ENCODE measurements around the gene PDE6G. TPM values are rescaled to one million over a fixed set of nuclear protein-coding genes. Genes with fewer than 3 reads are reported as not detected.
A peak's percentile ranks its signal among the peaks of the same experiment; 100 is the strongest.

Gene PDE6G
- total and polyA plus RNA-seq, 2 of the 13 experiments (the other 11 are each of a cell fraction or from before 2014, with no cell fraction given), result 1.4 to 6.7 TPM

GRCh38 chr17:81666092-81666341, 9.7 kb upstream of the PDE6G start (continued):
- 0 out of 2 replicates have a peak, but pooled peaks have one; percentile 17 for TF ChIP-seq CAMTA2 (CRISPR knock-in tag; IDR thresholded peaks at IDR 0.05; ENCODE audit: borderline replicate concordance)
- TF ChIP-seq ZBTB7A (CRISPR knock-in tag; IDR thresholded peaks at IDR 0.05), result no peak
- peak; percentile 2; the same call in 1 of the 2 replicates for TF ChIP-seq ZNF691 (CRISPR knock-in tag; IDR thresholded peaks at IDR 0.05; ENCODE audit: borderline replicate concordance, low read depth)
- TF ChIP-seq ZNF670 (CRISPR knock-in tag; IDR thresholded peaks at IDR 0.05; ENCODE audit: borderline replicate concordance), result no peak
- 0 out of 2 replicates have a peak, but pooled peaks have one; percentile 8 for TF ChIP-seq PRDM10 (CRISPR knock-in tag; IDR thresholded peaks at IDR 0.05; ENCODE audit: low read depth)
- TF ChIP-seq ZFP62 (CRISPR knock-in tag; IDR thresholded peaks at IDR 0.05), result no peak
- no peak; the same call in none of the 2 replicates for TF ChIP-seq ZNF430 (CRISPR knock-in tag; IDR thresholded peaks at IDR 0.05)
- TF ChIP-seq ZNF746 (CRISPR knock-in tag; IDR thresholded peaks at IDR 0.05), result 0 out of 2 replicates have a peak, but pooled peaks have one; percentile 16
- TF ChIP-seq ZNF75D (CRISPR knock-in tag; IDR thresholded peaks at IDR 0.05; ENCODE audit: borderline replicate concordance), result 0 out of 2 replicates have a peak, but pooled peaks have one; percentile 16
- peak; percentile 41; the same call in 1 of the 2 replicates for TF ChIP-seq ZNF30 (CRISPR knock-in tag; IDR thresholded peaks at IDR 0.05)
- TF ChIP-seq PLRG1 (conservative IDR thresholded peaks at IDR 0.05), result no peak
- TF ChIP-seq NAIF1 (CRISPR knock-in tag; IDR thresholded peaks at IDR 0.05; ENCODE audit: borderline replicate concordance), result peak; percentile 67; the same call in 1 of the 2 replicates
- TF ChIP-seq ZNF780A (CRISPR knock-in tag; IDR thresholded peaks at IDR 0.05), result no peak
- peak; percentile 70; the same call in 1 of the 2 replicates for TF ChIP-seq WIZ (CRISPR knock-in tag; IDR thresholded peaks at IDR 0.05)
- no peak for TF ChIP-seq SAFB2 (CRISPR knock-in tag; IDR thresholded peaks at IDR 0.05; ENCODE audit: borderline replicate concordance, low read depth)
- no peak for TF ChIP-seq ZBTB34 (CRISPR knock-in tag; IDR thresholded peaks at IDR 0.05)
- TF ChIP-seq GABPB1 (CRISPR knock-in tag; IDR thresholded peaks at IDR 0.05), result no peak
- TF ChIP-seq DR1 (CRISPR knock-in tag; IDR thresholded peaks at IDR 0.05), result no peak
- TF ChIP-seq, protein P1, sequence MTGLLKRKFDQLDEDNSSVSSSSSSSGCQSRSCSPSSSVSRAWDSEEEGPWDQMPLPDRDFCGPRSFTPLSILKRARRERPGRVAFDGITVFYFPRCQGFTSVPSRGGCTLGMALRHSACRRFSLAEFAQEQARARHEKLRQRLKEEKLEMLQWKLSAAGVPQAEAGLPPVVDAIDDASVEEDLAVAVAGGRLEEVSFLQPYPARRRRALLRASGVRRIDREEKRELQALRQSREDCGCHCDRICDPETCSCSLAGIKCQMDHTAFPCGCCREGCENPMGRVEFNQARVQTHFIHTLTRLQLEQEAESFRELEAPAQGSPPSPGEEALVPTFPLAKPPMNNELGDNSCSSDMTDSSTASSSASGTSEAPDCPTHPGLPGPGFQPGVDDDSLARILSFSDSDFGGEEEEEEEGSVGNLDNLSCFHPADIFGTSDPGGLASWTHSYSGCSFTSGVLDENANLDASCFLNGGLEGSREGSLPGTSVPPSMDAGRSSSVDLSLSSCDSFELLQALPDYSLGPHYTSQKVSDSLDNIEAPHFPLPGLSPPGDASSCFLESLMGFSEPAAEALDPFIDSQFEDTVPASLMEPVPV (CRISPR knock-in tag; IDR thresholded peaks at IDR 0.05), result no peak
- no peak for TF ChIP-seq ZSCAN22 (CRISPR knock-in tag; IDR thresholded peaks at IDR 0.05)
- 0 out of 2 replicates have a peak, but pooled peaks have one; percentile 75 for TF ChIP-seq ZNF615 (CRISPR knock-in tag; IDR thresholded peaks at IDR 0.05; ENCODE audit: borderline replicate concordance)
- TF ChIP-seq SSRP1 (CRISPR knock-in tag; IDR thresholded peaks at IDR 0.05), result peak; percentile 59; the same call in 1 of the 2 replicates
- peak; percentile 46 for TF ChIP-seq ZNF501 (CRISPR knock-in tag; IDR thresholded peaks at IDR 0.05)
- TF ChIP-seq ZNF296 (CRISPR knock-in tag; conservative IDR thresholded peaks at IDR 0.05), result peak; percentile 88
